HepG2 (cell line): Measurements from ENCODE around the gene DPEP2NB. TPM values are rescaled to one million over a fixed set of nuclear protein-coding genes. Genes with fewer than 3 reads are reported as not detected.
A peak's percentile ranks its signal among the peaks of the same experiment; 100 is the strongest.

Experiments
- DPF2 ChIP-seq: sonication (generic); formaldehyde crosslinking; IDR thresholded peaks from 2 replicates; pipeline ENCODE4 v1.4.0; 2020; ENCODE audit warnings: mild to moderate bottlenecking, low read depth, missing genetic modification reagents, borderline replicate concordance
- ETS1 ChIP-seq: sonication (generic); formaldehyde crosslinking; IDR thresholded peaks from 2 replicates; pipeline ENCODE4 v1.4.0; 2020; ENCODE audit warnings: missing genetic modification reagents
- HDAC2 ChIP-seq: sonication (generic); formaldehyde crosslinking; IDR thresholded peaks from 2 replicates; pipeline ENCODE4 v1.4.0; 2020; ENCODE audit warnings: missing genetic modification reagents
- IRX3 ChIP-seq: sonication (generic); formaldehyde crosslinking; IDR thresholded peaks from 2 replicates; pipeline ENCODE4 v1.8.1; 2023; ENCODE audit warnings: mild to moderate bottlenecking, low read depth, missing genetic modification reagents, borderline replicate concordance
- KDM4B ChIP-seq: sonication (generic); formaldehyde crosslinking; IDR thresholded peaks from 2 replicates; pipeline ENCODE4 v1.4.0; 2020; ENCODE audit warnings: missing genetic modification reagents
- POLR2A ChIP-seq, 2 experiments: IDR thresholded peaks; 2 replicates each; pipeline ENCODE4 v1.6.1; 2011; ENCODE audit warnings: low read depth in 2 of 2, low read length in 2 of 2, mild to moderate bottlenecking in 1 of 2, moderate library complexity in 1 of 2; ENCODE audit not compliant: insufficient read depth in 1 of 2
- SNAPC4 ChIP-seq: sonication (generic); formaldehyde crosslinking; IDR thresholded peaks from 2 replicates; pipeline ENCODE4 v1.4.0; 2020; ENCODE audit warnings: mild to moderate bottlenecking, missing genetic modification reagents
- SRSF9 ChIP-seq: fragments of 200-400 bp; formaldehyde crosslinking; IDR thresholded peaks from 2 replicates; pipeline ENCODE4 v1.6.1; 2018; ENCODE audit warnings: borderline replicate concordance, mild to moderate bottlenecking, low read depth, low read length; ENCODE audit not compliant: insufficient read depth, poor library complexity, severe bottlenecking
- TEAD3 ChIP-seq: optimal IDR thresholded peaks from 2 replicates; pipeline ENCODE3; 2016; ENCODE audit warnings: borderline replicate concordance
- TMF1 ChIP-seq: sonication (generic); formaldehyde crosslinking; IDR thresholded peaks from 2 replicates; pipeline ENCODE4 v1.8.1; 2022; ENCODE audit warnings: low read depth, missing genetic modification reagents
- ZBTB2 ChIP-seq: sonication (generic); formaldehyde crosslinking; IDR thresholded peaks from 2 replicates; pipeline ENCODE4 v1.8.0; 2022; ENCODE audit warnings: low read depth, missing genetic modification reagents
- ZFP36L1 ChIP-seq: sonication (generic); formaldehyde crosslinking; IDR thresholded peaks from 2 replicates; pipeline ENCODE4 v1.8.0; 2022; ENCODE audit warnings: mild to moderate bottlenecking, missing genetic modification reagents, moderate library complexity
- ZMYM3 ChIP-seq: sonication (generic); formaldehyde crosslinking; IDR thresholded peaks from 2 replicates; pipeline ENCODE4 v1.5.1; 2020; ENCODE audit warnings: mild to moderate bottlenecking, missing genetic modification reagents
- ZNF225 ChIP-seq: sonication (generic); formaldehyde crosslinking; IDR thresholded peaks from 2 replicates; pipeline ENCODE4 v1.4.0; 2020; ENCODE audit warnings: mild to moderate bottlenecking, missing genetic modification reagents
- ZNF256 ChIP-seq: sonication (generic); formaldehyde crosslinking; conservative IDR thresholded peaks from 2 replicates; pipeline ENCODE4 v1.4.0; 2020; ENCODE audit warnings: missing genetic modification reagents
- ZNF326 ChIP-seq: sonication (generic); formaldehyde crosslinking; IDR thresholded peaks from 2 replicates; pipeline ENCODE4 v1.4.0; 2020; ENCODE audit warnings: missing genetic modification reagents, borderline replicate concordance
- ZNF510 ChIP-seq: sonication (generic); formaldehyde crosslinking; IDR thresholded peaks from 2 replicates; pipeline ENCODE4 v1.4.0; 2020; ENCODE audit warnings: low read depth, mild to moderate bottlenecking, missing genetic modification reagents
- ZNF562 ChIP-seq: sonication (generic); formaldehyde crosslinking; IDR thresholded peaks from 2 replicates; pipeline ENCODE4 v1.8.0; 2022; ENCODE audit warnings: missing genetic modification reagents, borderline replicate concordance
- ZNF703 ChIP-seq: sonication (generic); formaldehyde crosslinking; IDR thresholded peaks from 2 replicates; pipeline ENCODE4 v1.5.1; 2020; ENCODE audit warnings: missing genetic modification reagents, mild to moderate bottlenecking, moderate library complexity, borderline replicate concordance
- polyA plus RNA-seq, 8 experiments: library from polyadenylated mRNA; depleted of rRNA in 3 of 8; stranded (reverse) in 7 of 8; unstranded in 1 of 8; fragments of >200 nt; fragmentation: Illumina TruSeq in 4 of 8; extraction: Trizol in 4 of 8; gene quantifications; 2 replicates each; pipeline versions ENCODE4 v1.2.1 to v1.2.3, GENCODE V29; 2011 to 2016; ENCODE audit warnings: low read depth in 4 of 8, missing spikeins in 1 of 8, mixed read lengths in 1 of 8; ENCODE audit not compliant: insufficient read depth in 1 of 8
- total RNA-seq, 5 experiments: library from RNA; depleted of rRNA; stranded (reverse); fragments of >200 nt; fragmentation: Illumina TruSeq; extraction: Trizol; gene quantifications; 2 replicates each; pipeline ENCODE4 v1.2.3, GENCODE V29; 2016; ENCODE audit warnings: low read depth in 1 of 5
- TF ChIP-seq, protein P1 (sequence below): sonication (generic); formaldehyde crosslinking; IDR thresholded peaks from 2 replicates; pipeline ENCODE4 v1.4.0; 2020; ENCODE audit warnings: low read depth, mild to moderate bottlenecking, missing genetic modification reagents

Gene DPEP2NB
- total and polyA plus RNA-seq, 2 of the 13 experiments (the other 11 are each of a cell fraction or from before 2014, with no cell fraction given), result not detected

GRCh38 chr16:67968400-67969253, 47.1 kb downstream of the DPEP2NB start, which contains the start of gene SLC12A4 (continued):
- TF ChIP-seq POLR2A (IDR thresholded peaks at IDR 0.05; ENCODE audit: insufficient read depth in 1 of 2, low read depth in 2 of 2, low read length in 2 of 2), result peak; percentile 66 to 81
- TF ChIP-seq ZNF562 (CRISPR knock-in tag), result no peak
- TF ChIP-seq ZNF256 (CRISPR knock-in tag), result no peak
- TF ChIP-seq, protein P1, sequence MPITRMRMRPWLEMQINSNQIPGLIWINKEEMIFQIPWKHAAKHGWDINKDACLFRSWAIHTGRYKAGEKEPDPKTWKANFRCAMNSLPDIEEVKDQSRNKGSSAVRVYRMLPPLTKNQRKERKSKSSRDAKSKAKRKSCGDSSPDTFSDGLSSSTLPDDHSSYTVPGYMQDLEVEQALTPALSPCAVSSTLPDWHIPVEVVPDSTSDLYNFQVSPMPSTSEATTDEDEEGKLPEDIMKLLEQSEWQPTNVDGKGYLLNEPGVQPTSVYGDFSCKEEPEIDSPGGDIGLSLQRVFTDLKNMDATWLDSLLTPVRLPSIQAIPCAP (CRISPR knock-in tag), result no peak; the same call in none of the 2 replicates
- TF ChIP-seq IRX3 (CRISPR knock-in tag), result peak; percentile 47; the same call in 1 of the 2 replicates
- TF ChIP-seq KDM4B (CRISPR knock-in tag), result peak; percentile 53; the same call in 1 of the 2 replicates
- TF ChIP-seq ZMYM3 (CRISPR knock-in tag), result peak; percentile 100
- peak; percentile 90 for TF ChIP-seq TEAD3
- TF ChIP-seq ZNF510 (CRISPR knock-in tag), result no peak
- 0 out of 2 replicates have a peak, but pooled peaks have one; percentile 14 for TF ChIP-seq DPF2 (CRISPR knock-in tag)
- TF ChIP-seq ZNF326 (CRISPR knock-in tag), result no peak
- TF ChIP-seq ETS1 (CRISPR knock-in tag), result 0 out of 2 replicates have a peak, but pooled peaks have one; percentile 40
- peak; percentile 94 for TF ChIP-seq ZBTB2 (CRISPR knock-in tag)
- peak; percentile 81 for TF ChIP-seq SNAPC4 (CRISPR knock-in tag)
- no peak for TF ChIP-seq ZFP36L1 (CRISPR knock-in tag)
- peak; percentile 94 for TF ChIP-seq HDAC2 (CRISPR knock-in tag)
- TF ChIP-seq ZNF225, result peak; percentile 64; the same call in 1 of the 2 replicates
- no peak for TF ChIP-seq SRSF9
- TF ChIP-seq ZNF703 (CRISPR knock-in tag), result peak; percentile 58; the same call in 1 of the 2 replicates
- TF ChIP-seq TMF1 (CRISPR knock-in tag), result peak; percentile 59; the same call in 1 of the 2 replicates
